ENCODE measurements around the gene ADSL. TPM values are rescaled to one million over a fixed set of nuclear protein-coding genes. Genes with fewer than 3 reads are reported as not detected.

Gene ADSL
- total and polyA plus RNA-seq, 2 of the 8 experiments (the other 6 are each of a cell fraction or from before 2014, with no cell fraction given) = 197 to 218 TPM

- H2BK5ac ChIP-seq (ENCODE audit: low read depth, low read length) = no peak overlapping the region
- no peaks in the 10 kb centered on the region for H3K27me3 ChIP-seq (replicated peaks in 1 of 4; ENCODE audit: control insufficient read depth in 3 of 4, extremely low read depth in 1 of 4, insufficient read depth in 3 of 4, low read length in 3 of 4)
- no peak overlapping the region for H4K5ac ChIP-seq (ENCODE audit: insufficient read length, low read depth, low read length)
- POLR2A ChIA-PET (ENCODE audit: partially characterized antibody) = interaction anchor here (0.7 to 2.1 kb wide), 2 partner anchors 9 to 209 kb away, joined by 3 to 6 read pairs; no protein-coding TSS in a partner anchor
- H3K79me1 ChIP-seq (ENCODE audit: low read depth, low read length) = peaks cover 2% of the 10 kb centered on the region; the same call in 1 of the 2 replicates
- H2BK120ac ChIP-seq (replicated peaks; ENCODE audit: low read depth, low read length) = no peak overlapping the region
- no peak for FAIRE-seq
- no peaks in the 10 kb centered on the region for H3K9me3 ChIP-seq (ENCODE audit: insufficient read depth in 2 of 2, low read depth in 1 of 2, low read length in 1 of 2)
- no peak overlapping the region for H3K27ac ChIP-seq (ENCODE audit: low read depth, low read length)
- peaks cover 0 to 4% (median 0%) of the 10 kb centered on the region in 4 experiments; a peak in 2 of 8 replicates for H3K36me3 ChIP-seq (ENCODE audit: control insufficient read depth in 2 of 4, insufficient read depth in 4 of 4, low read length in 3 of 4)
- no peak overlapping the region for H3K4me2 ChIP-seq (ENCODE audit: insufficient read depth in 1 of 2, low read depth in 2 of 2, low read length in 2 of 2)
- no peak overlapping the region for H3K23ac ChIP-seq (ENCODE audit: insufficient read length)
- no peak overlapping the region for H2BK20ac ChIP-seq (ENCODE audit: low read length)
- no peak overlapping the region for H2BK12ac ChIP-seq (ENCODE audit: low read depth, low read length)
- 94% methylated on average over 5 of the region's 5 CpGs; no CpG with 5 or more reads in 1 of the 2 experiments for WGBS, 2 experiments (ENCODE audit: extremely low coverage in 1 of 2, insufficient coverage in 1 of 2, insufficient read length in 1 of 2, insufficient replicate concordance in 2 of 2, low coverage in 1 of 2, low lambda C conversion rate in 2 of 2, missing lambda C conversion rate in 1 of 2)
- no peak overlapping the region for H3K4ac ChIP-seq (replicated peaks; ENCODE audit: insufficient read length, low read depth, low read length)
- H2AFZ ChIP-seq (ENCODE audit: low read length) = no peak overlapping the region
- H3K23me2 ChIP-seq (ENCODE audit: low read depth, low read length) = no peaks in the 10 kb centered on the region
- peaks cover 2% of the 10 kb centered on the region in 2 experiments for H4K20me1 ChIP-seq (replicated peaks in 1 of 2; ENCODE audit: control insufficient read depth in 1 of 2, insufficient read depth in 2 of 2, low read length in 2 of 2)
- DNase-seq (ENCODE audit: low read depth in 1 of 2, low spot score in 2 of 2) = no peak
- no peak overlapping the region for H2BK15ac ChIP-seq (ENCODE audit: low read length)
- no peak overlapping the region for H3K56ac ChIP-seq (replicated peaks; ENCODE audit: insufficient read length, low read depth, low read length)
- H3K4me1 ChIP-seq (replicated peaks in 1 of 4; ENCODE audit: control insufficient read depth in 3 of 4, insufficient read depth in 4 of 4, low read length in 3 of 4) = no peaks in the 10 kb centered on the region; a peak in 1 of 7 replicates
- H3K79me2 ChIP-seq (ENCODE audit: control insufficient read depth in 1 of 2, insufficient read depth in 2 of 2, low read length in 2 of 2) = no peaks in the 10 kb centered on the region
- no peak overlapping the region for H3K14ac ChIP-seq (ENCODE audit: insufficient read length)
- H4K91ac ChIP-seq (replicated peaks; ENCODE audit: insufficient read length, low read length) = no peak overlapping the region
- CTCF ChIA-PET (ENCODE audit: partially characterized antibody) = interaction anchor here (0.6 to 5.8 kb wide), 9 partner anchors 9 to 211 kb away, joined by 3 to 69 read pairs (median 8); no protein-coding TSS in a partner anchor
- H4K8ac ChIP-seq (ENCODE audit: extremely low read depth, insufficient read depth, low read length) = no peak overlapping the region
- H3K18ac ChIP-seq (ENCODE audit: extremely low read depth, low read length) = no peak overlapping the region
- H3K9ac ChIP-seq (replicated peaks in 1 of 4; ENCODE audit: extremely low read depth in 1 of 4, low read depth in 3 of 4, low read length in 3 of 4) = no peak overlapping the region
- no peak overlapping the region for H3K4me3 ChIP-seq (ENCODE audit: extremely low read depth in 1 of 4, insufficient read depth in 2 of 4, low read depth in 3 of 4, low read length in 4 of 4)
- H2AK5ac ChIP-seq (ENCODE audit: low read depth, low read length) = no peak overlapping the region
- TF ChIP-seq CHD1 (IDR thresholded peaks at IDR 0.05; ENCODE audit: low read depth, low read length) (no peak), ZNF274 (IDR thresholded peaks at IDR 0.05; ENCODE audit: borderline replicate concordance, extremely low read depth, low read length) (no peak), KDM1A (IDR thresholded peaks at IDR 0.05; ENCODE audit: borderline replicate concordance, low read length) (no peak), SP2 (IDR thresholded peaks at IDR 0.05; ENCODE audit: low read length) (no peak), BCL11A (IDR thresholded peaks at IDR 0.05; ENCODE audit: low read depth in 2 of 2, low read length in 2 of 2) (no peak), TAF1 (IDR thresholded peaks at IDR 0.05; ENCODE audit: low read depth, low read length) (no peak), YY1 (IDR thresholded peaks at IDR 0.05; ENCODE audit: low read depth, low read length) (no peak), SIX5 (IDR thresholded peaks at IDR 0.05; ENCODE audit: low read depth, low read length) (no peak), ATF3 (IDR thresholded peaks at IDR 0.05; ENCODE audit: insufficient read depth, low read depth, low read length) (no peak), HDAC6 (IDR thresholded peaks at IDR 0.05; ENCODE audit: low read depth, low read length) (no peak), KDM5A (IDR thresholded peaks at IDR 0.05; ENCODE audit: low read length) (no peak), CEBPB (IDR thresholded peaks at IDR 0.05; ENCODE audit: low read depth, low read length) (no peak), SIN3A (conservative IDR thresholded peaks at IDR 0.05 in 1 of 2, IDR thresholded peaks at IDR 0.05 in 1 of 2; ENCODE audit: low read depth in 1 of 2, low read length in 2 of 2) (no peak), RFX5 (IDR thresholded peaks at IDR 0.05; ENCODE audit: borderline replicate concordance, low read depth, low read length) (no peak), RXRA (IDR thresholded peaks at IDR 0.05; ENCODE audit: insufficient read depth, low read depth, low read length) (no peak)
Measured at GRCh38 chr22:40434745-40435144, 88.4 kb downstream of the ADSL start.

Data from H1 (cell line).